Activated CD4-positive, alpha-beta T cell treated with anti-CD3 and anti-CD28 coated beads, Interleukin-10, Interleukin-2, amounts not matched to agents 100 ng/mL and 50 ng/mL, durations not matched to agents 16 hours and 8 hours (primary cell): ENCODE measurements around the gene PKIG.
A peak's percentile ranks its signal among the peaks of the same experiment; 100 is the strongest.
"Not testable (repeated sequence)": the region's sequence is repeated elsewhere in the genome, so short reads cannot be mapped to it uniquely, and the experiment has no call there.

ENCODE experiments used
- DNase-seq: peaks from one replicate; pipeline ENCODE4 v3.0.0-alpha.2; 2020

Gene PKIG

GRCh38 chr20:44643596-44644229 is 61.3 kb downstream of the PKIG start:
- peak; percentile 63 for DNase-seq

DNA sequence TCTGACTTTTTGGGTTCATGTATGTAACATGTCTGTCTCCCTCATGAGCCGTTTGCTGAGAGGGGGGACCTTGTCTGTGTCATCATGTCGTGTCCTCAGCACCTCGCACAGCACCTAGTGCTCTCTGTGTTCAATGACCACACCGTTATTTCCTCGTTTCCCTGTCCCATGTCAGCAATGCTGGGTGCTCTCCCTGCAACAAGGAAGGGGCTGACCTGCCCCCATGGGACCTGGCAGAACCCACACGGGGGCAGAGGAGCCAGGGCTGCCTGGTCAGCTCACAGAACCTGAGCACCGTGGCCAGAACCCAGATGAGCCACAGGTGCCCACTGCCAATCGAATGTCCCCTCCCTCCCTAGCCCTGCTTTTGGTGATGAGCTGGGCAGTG is 61.8 kb downstream of the PKIG start:
- DNase-seq = no peak

DNA sequence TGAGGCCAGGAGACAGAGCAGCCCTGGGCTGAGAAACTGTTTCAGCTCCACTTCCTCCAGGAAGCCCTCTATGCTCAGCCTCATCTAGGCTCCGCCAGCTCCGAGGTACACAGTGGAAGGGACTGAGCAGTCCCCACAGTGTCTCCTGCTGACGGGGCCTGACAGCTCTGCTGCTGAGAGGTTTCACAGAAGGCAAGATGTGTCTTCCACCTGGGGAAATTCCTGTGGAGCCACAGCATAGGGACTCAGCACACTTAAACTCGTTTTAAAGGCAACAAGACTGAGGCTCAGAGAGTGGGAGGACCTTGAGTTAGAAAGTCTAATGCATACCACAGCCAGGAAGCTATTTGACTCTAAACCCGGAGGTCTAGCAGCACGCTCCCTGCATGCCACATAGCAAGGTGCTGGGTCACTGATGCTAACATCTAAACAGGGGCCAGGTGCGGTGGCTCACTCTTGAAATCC is 62.3 kb downstream of the PKIG start:
- peak; percentile 64 for DNase-seq

GRCh38 chr20:44646023-44646640 is 63.8 kb downstream of the PKIG start:
- peak; percentile 86 for DNase-seq

DNA sequence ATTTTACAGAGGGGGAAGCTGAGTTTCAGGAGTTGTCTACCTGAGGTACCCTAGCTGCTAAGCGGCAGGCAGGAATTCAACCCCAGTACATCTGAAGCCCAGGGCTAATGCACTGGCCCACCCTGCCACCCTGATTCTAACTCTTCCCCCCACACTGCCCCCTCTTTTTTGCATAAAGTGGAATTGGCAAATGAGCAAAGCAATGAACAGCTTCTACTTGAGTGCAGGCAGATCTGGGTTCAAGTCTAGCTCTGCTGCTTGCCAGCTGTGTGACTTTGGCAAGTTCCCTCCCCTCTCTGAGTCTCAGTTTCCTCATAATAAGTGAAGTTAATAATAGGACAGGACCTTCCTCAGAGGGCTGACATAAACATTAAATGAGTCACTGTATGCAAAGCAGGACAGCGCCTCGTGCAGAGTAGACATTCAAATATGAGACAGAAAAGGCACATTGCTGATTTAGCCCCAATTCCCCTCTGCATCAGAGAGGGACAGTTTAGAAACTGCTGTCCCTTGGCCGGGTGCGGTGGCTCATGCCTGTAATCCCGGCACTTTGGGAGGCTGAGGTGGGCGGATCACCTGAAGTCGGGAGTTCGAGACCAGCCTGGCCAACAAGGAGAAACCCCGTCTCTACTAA is 64.4 kb downstream of the PKIG start:
- DNase-seq = peak; percentile 63

DNA sequence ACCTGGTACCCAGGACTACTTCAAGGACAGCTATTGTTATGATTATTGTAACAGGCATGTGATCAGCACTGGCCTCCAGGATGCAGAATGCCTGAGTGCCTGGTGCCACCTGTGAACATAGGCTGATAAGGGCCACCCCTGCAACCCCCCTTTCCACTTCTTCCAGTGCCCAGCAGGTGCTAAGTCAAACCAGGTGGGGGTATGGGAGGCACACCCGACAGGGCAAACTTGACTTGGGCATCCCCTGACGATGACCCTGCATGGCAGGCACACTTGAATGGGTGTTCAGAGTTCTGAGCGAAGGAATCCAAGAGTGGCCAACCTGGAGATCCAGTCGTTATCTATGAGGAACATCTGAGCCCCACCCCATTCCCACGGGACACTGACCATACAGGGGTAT is 65.7 kb downstream of the PKIG start:
- DNase-seq = no peak

DNA sequence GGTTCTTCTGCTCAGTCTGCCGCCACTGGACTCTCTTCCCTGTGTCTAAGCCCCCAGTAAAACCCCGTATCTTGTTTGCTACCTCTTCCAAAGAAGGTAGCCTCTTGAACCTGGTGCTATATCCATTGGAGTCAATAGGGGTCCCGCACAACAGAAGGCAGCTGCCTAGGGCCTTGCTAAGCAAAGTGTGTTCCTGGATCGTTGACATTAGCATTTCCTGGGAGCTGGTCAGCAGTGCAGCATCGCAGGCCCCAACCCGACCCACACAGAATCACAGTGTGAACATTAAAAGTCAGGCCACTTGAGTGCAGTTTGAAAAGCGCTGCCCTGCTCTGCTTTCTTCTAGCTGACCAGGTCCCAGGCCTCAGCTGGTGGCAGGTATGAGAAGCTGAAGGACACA is 66.2 kb downstream of the PKIG start:
- no peak for DNase-seq

DNA sequence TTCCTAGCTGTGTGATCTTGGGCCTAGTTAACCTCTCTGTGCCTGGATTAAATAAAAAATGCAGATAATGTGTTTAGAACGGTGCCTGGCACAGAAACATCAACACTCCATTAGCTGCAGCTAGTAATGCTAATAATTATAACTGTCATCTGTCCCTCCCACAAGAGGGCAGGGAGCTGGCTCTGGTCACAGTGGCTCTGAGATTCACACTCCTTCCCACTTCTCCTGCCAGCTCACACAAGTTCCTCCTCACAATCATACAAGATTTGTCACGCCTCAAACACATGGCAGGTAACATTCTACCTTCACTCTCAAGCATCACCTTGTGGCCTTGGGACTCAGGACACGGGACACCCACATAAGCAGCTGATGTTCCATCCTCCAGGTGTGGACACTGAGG is 66.7 kb downstream of the PKIG start:
- no peak for DNase-seq

- DNase-seq = no peak
Measured at GRCh38 chr20:44649976-44650375, 67.6 kb downstream of the PKIG start.

- DNase-seq = peak; percentile 48
Measured at GRCh38 chr20:44650771-44651433, 68.5 kb downstream of the PKIG start.

DNA sequence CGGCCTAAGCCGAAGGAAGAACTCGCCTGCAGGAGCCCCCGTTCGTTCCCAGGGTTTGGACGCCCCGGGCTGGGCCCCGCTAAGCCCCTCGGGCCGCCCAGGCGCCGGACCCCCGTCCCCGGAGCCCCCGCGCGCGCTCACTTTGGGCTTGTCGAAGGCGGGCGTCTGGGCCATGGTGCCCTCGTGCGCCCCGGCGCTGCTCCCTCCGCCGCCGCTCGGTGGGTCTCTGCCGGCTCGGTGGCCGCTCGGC is 69.0 kb downstream of the PKIG start:
- no peak for DNase-seq

DNA sequence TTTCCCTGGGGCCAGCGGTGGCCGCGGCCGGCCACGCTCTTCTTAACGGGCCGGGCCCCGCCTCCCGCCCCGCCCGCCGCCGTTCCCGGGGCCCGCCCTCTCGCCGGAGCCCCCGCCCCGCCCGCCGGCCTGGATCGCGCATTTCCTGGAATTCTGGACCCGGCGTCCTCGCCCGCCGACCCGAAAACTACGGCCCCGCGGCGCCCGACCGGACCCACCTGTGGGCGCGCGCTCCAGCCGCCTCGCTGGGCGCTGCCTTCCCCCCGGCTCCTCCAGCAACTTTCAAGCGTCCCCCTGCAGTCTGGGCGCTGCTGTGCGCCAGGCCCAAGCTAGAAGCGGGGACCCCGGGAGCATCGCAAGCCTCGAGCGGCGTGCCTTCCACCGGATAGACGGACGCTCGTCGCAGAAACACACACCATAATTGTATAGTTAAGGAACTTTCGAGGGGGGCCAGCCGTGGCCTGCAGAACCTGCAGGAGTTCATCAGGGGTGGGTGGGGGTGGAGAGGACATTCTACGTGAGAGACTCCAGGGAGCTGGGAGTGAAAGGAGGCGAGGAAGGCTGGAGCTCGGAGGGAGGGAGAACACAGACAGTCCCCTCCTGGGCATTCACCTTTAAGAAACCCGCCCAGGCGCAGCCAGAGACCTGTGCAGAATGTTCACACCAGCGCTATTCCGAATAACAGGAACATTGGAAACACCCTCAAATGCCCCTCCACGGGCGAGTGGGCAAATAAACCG is 69.5 kb downstream of the PKIG start, which contains the start of gene ADA:
Gene ADA, minus strand, starts transcription at position 16 of the 740 bp plus-strand sequence. CDS start 92 bp downstream, outside the sequence.
- DNase-seq = peak; percentile 48

GRCh38 chr20:44653546-44653945 is 71.2 kb downstream of the PKIG start:
- no peak for DNase-seq

- not testable (repeated sequence) for DNase-seq
Measured at GRCh38 chr20:44654210-44654609, 71.8 kb downstream of the PKIG start.

DNA sequence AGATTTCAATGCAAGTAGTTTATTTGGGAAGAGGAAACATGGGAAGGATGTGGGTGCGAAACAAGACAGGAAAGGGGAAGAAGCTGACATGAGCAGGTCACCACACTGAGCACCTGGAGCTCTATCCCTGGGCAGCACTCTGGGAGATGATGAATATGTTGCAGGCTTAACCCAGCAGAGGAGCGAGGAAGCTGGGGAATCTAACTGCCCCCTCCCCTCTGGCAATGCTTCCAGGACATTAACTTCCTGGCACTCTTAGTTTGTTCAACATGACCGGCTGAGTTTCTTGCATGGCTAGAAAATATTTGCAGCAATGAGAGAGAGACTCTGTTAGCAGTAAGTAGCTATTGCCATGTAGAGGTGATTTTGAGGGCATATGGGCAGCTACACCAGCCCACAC is 74.1 kb downstream of the PKIG start:
- no peak for DNase-seq

DNA sequence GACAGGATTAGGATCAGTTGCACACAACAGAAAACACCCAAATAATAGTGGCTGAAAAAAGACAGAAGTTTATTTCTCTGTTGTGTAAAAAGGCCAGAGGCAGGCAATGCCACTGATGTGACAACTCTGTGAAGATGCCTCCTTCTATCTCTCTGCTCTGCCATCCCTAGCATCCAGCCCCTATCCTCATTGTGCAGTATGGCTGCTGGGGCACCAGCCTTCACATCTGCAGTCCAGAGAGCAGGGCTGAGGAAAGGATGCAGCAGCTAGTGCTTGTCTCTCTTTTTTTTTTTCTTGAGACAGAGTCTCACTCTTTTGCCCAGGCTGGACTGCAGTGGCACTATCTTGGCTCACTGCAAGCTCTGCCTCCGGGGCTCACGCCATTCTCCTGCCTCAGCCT is 75.5 kb downstream of the PKIG start:
- DNase-seq = no peak

DNA sequence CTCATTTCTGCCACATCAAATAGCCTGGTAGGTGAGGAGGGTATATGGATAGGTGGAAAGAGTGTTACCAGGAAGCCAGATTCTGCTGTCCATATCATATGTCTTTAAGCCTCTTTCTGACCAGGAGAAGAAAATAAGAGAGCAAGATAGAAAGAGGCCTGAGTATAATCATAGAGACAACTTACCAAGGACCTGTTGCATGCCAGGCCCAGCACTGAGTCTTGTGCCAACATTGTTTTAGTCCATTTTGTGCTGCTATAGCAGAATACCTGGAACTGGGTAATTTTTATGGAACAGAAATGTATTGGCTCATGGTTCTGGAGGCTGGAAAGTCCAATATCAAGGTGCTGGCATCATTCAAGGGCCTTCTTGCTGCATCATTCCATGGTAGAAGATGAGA is 76.4 kb downstream of the PKIG start:
- no peak for DNase-seq

DNA sequence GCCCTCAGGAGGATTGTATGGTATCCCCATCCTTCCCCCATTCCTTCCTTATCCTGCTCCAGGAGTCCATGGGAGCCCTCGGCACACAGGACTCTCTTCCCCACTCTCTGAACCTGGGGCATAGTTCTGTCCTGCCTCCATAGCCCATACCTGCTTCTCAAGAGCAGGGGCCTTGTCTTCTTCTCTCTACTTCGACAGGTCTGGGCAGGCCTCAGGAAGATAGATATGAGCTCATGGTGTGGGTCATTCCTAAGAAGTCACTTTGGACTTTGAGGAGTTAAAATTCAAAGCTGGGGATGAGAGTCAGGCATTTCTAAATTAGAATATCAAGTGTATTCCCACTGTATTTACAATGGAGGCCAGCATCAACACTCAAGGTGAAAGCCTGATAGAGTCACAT is 77.6 kb downstream of the PKIG start:
- DNase-seq = no peak

GRCh38 chr20:44660581-44660980 is 78.2 kb downstream of the PKIG start:
- no peak for DNase-seq

GRCh38 chr20:44662261-44662660 is 79.9 kb downstream of the PKIG start:
- no peak for DNase-seq

GRCh38 chr20:44664131-44664530 is 81.8 kb downstream of the PKIG start:
- DNase-seq = no peak

- DNase-seq = no peak
Measured at GRCh38 chr20:44666066-44666465, 83.7 kb downstream of the PKIG start.
